AG09309 (cell line): ENCODE data around the gene PDLIM7.

Experiments used
- DNase-seq: peaks from one replicate; pipeline ENCODE4 v3.0.0-alpha.2; 2010; ENCODE audit warnings: low read depth
- H3K4me3 ChIP-seq: 2 replicates; pipeline ENCODE4 v1.5.1; 2011; ENCODE audit warnings: mild to moderate bottlenecking, low read depth, low read length, moderate library complexity; ENCODE audit not compliant: control insufficient read depth
- CTCF ChIP-seq: IDR thresholded peaks from 2 replicates; pipeline ENCODE4 v1.5.1; 2011; ENCODE audit warnings: mild to moderate bottlenecking, low read depth, low read length, inconsistent platforms; ENCODE audit not compliant: insufficient read depth, control insufficient read depth; ENCODE audit errors: missing control alignments

The PDLIM7 gene

DNA sequence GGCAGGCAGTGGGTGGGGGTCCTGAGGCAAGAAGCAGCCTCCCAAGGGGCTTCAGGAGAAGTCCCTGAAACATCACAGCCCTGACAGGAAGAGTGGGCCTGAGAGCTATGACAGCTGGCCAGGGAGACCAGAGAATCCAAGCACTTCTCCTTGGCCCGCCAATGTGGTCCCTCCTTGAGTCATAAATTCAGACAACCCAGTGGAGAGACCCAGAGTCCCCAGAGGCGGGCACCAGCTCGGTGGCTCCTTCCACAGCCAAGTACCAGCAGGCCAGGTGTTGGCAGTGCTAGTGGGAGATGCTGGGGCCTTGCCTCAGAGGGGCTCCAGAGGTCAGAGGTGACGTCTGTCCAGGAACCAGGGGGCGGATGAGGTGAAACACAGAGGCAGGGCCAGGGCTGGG lies 13.8 kb upstream of the PDLIM7 start:
- DNase-seq, result no peak
- TF ChIP-seq CTCF, result no peak
- no peak overlapping the region for H3K4me3 ChIP-seq

DNA sequence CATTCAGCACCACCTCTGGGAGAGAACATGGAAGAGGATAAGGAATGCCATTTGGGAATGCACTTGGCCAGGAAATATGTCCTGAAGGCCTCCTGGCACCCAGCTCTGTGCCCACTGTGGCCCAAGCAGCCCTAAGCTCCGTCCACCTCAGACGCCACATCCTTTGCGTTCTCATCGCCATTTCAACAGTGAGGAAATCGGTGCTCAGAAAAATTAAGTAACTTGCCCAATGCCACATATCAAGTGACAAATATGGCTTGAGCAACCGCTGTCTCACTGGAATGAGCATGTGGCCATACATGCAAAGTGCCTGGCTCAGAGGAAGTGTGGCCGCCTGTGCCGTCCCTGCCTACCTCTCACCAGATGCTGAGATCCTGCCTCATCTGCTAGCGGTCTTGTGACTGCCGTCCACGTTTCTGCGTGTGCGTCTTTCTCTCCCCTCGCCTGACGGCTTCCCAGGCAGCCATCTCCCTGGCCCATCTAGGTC lies 13.2 kb upstream of the PDLIM7 start:
- no peak for TF ChIP-seq CTCF
- H3K4me3 ChIP-seq, result no peak overlapping the region
- no peak for DNase-seq

DNA sequence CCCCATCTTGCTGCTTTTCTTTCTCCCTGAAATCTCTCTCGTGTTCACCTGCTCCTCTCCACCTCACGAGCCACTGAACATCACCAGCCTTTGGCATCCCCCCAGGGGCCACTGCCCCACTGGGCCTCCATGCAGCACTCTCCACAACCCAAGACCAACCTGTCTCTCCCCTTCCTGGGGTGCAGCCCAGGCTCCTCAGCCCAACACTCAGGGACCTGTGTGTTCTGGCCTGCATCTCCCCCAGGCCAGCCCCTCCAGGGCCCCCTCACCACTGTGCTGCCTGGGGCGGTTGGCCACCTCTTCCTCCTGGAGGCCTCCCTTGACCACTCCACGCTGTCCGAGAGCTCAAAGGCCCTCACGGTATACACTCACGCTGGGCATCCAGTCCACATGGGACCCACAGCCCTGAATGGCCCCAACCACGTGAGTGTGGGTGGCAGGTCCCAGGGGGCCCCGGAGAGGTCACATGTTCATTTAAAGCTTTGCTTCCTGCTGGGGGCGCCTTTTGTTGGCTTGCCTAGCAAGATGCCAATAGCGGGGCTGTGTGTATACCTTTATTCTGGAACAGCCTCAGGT lies 12.7 kb upstream of the PDLIM7 start:
- no peak for TF ChIP-seq CTCF
- DNase-seq, result no peak
- no peak overlapping the region for H3K4me3 ChIP-seq

DNA sequence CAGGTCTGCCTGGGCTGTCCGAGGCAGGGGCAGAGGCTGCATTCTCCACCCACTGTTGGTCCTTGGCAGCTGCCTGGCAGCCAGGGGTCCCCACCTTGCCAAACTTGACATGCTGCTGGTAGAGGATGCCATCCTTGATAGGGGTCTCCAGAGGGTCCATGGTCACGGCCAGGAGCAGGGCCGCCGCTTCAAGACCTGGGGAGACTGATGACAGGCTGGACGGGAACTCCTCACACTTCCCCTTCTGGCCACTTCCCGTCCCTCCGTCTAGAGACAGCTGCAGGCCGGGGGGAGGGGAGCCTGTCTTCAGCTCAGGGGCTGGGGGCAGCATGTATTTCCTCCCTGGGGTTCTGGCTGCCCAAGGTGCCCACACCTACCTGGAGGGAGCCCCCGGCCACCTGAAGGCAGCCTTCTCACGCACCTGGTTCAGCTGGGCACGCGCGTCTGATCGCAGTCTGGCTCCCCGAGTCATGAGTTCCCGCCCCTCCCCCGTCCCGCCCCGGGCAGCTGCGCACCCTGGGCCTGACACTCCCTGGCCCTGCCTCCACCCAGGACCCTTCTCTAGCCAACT lies 12.1 kb upstream of the PDLIM7 start, which contains the start of gene DOK3:
TSS of gene DOK3 (minus strand) at position 446 of the 571 bp plus-strand sequence. CDS start at position 160, 286 bp downstream.
- no peak for TF ChIP-seq CTCF
- no peak for DNase-seq
- H3K4me3 ChIP-seq, result no peak within 1 kb of the TSS

GRCh38 chr5:177508837-177509236 lies 11.4 kb upstream of the PDLIM7 start:
- TF ChIP-seq CTCF, result no peak
- no peak for DNase-seq
- no peak overlapping the region for H3K4me3 ChIP-seq

GRCh38 chr5:177508221-177508611 lies 10.8 kb upstream of the PDLIM7 start:
- H3K4me3 ChIP-seq, result no peak overlapping the region
- TF ChIP-seq CTCF, result no peak
- DNase-seq, result no peak
